AG04449 (cell line): ENCODE results near the gene NPTXR.

Source experiments
- CTCF ChIA-PET: fragments of 350-600 bp; formaldehyde crosslinking; extraction: SDS; loops from one replicate; lab custom pipeline; 2021; ENCODE audit warnings: antibody characterized with exemption; lab: Yijun Ruan, JAX
- POLR2A ChIA-PET: fragments of 400-600, 350-600 bp; formaldehyde crosslinking; extraction: SDS; loops from one replicate; lab custom pipeline; 2020; ENCODE audit warnings: antibody characterized with exemption, inconsistent platforms; lab: Yijun Ruan, JAX
- DNase-seq: peaks from one replicate; pipeline ENCODE4 v3.0.0-alpha.2; 2010; ENCODE audit warnings: low read depth, low spot score
- H3K4me3 ChIP-seq: 2 replicates; pipeline ENCODE4 v1.5.1; 2011; ENCODE audit warnings: low read depth, mild to moderate bottlenecking, control low read depth, low read length
- CTCF ChIP-seq: IDR thresholded peaks from one replicate; pipeline ENCODE4 v1.5.1; 2011; ENCODE audit warnings: mild to moderate bottlenecking, moderate library complexity, low read length, control low read depth, inconsistent platforms; ENCODE audit not compliant: insufficient read depth; ENCODE audit errors: missing control alignments

Gene NPTXR

GRCh38 chr22:38868286-38868721, 24.5 kb upstream of the NPTXR start:
- H3K4me3 ChIP-seq, result no peak overlapping the region
- TF ChIP-seq CTCF, result no peak
- CTCF ChIA-PET, result interaction anchor here (0.6 to 8.6 kb wide), 22 partner anchors 10 to 281 kb away, joined by 3 to 238 read pairs (median 6); partner anchors contain the start of genes APOBEC3C, APOBEC3D and NPTXR
- no peak for DNase-seq
- POLR2A ChIA-PET, result no interaction called here

- DNase-seq, result no peak
- H3K4me3 ChIP-seq, result no peak overlapping the region
- ChIA-PET CTCF (interaction anchor here (0.6 to 8.6 kb wide), 11 partner anchors 11 to 251 kb away, joined by 3 to 238 read pairs (median 4); no protein-coding TSS in a partner anchor), POLR2A (no interaction called here)
- no peak for TF ChIP-seq CTCF
Measured at GRCh38 chr22:38867471-38868285, 23.9 kb upstream of the NPTXR start.

GRCh38 chr22:38867124-38867455, 23.3 kb upstream of the NPTXR start:
- H3K4me3 ChIP-seq, result no peak overlapping the region
- POLR2A ChIA-PET, result no interaction called here
- TF ChIP-seq CTCF, result no peak
- CTCF ChIA-PET, result interaction anchor here (6.2 to 8.6 kb wide), 3 partner anchors 12 to 138 kb away, joined by 172 to 238 read pairs (median 216); no protein-coding TSS in a partner anchor
- no peak for DNase-seq

- ChIA-PET POLR2A (no interaction called here), CTCF (interaction anchor here (6.2 to 8.6 kb wide), 3 partner anchors 12 to 138 kb away, joined by 172 to 238 read pairs (median 216); no protein-coding TSS in a partner anchor)
- TF ChIP-seq CTCF, result no peak
- no peak for DNase-seq
- no peak overlapping the region for H3K4me3 ChIP-seq
Measured at GRCh38 chr22:38866399-38867123, 22.7 kb upstream of the NPTXR start.

GRCh38 chr22:38866024-38866398, 22.2 kb upstream of the NPTXR start:
- ChIA-PET CTCF (interaction anchor here (8.6 kb wide), 1 partner anchor 139 kb away, joined by 238 read pairs; no protein-coding TSS in a partner anchor), POLR2A (no interaction called here)
- no peak for DNase-seq
- no peak for TF ChIP-seq CTCF
- no peak overlapping the region for H3K4me3 ChIP-seq
